K562 (cell line): ENCODE data around the gene ABHD8. TPM values are rescaled to one million over a fixed set of nuclear protein-coding genes. Genes with fewer than 3 reads are reported as not detected.
A peak's percentile ranks its signal among the peaks of the same experiment; 100 is the strongest.

Experiments used
- ATAC-seq: fragments of 200-7000 bp; cut with Tn5 transposase; 3 replicates; pipeline ENCODE4 v1.9.1; 2020; ENCODE audit warnings: moderate library complexity
- BruUV-seq: library from RNA; stranded (reverse); fragments of 400-500 nt; replicated peaks from 2 replicates; lab custom pipeline; 2021; lab: Mats Ljungman, UMichigan
- CTCF ChIA-PET: fragments of 300-600 bp; formaldehyde crosslinking; extraction: SDS; loops from one replicate; lab custom pipeline; 2021; ENCODE audit warnings: low intra/inter-chr PET ratio; lab: Yijun Ruan, JAX
- POLR2A ChIA-PET: fragments of 300-600, 350-650 bp; sonication (Branson Sonifier 250); formaldehyde crosslinking; extraction: SDS; loops from one replicate; lab custom pipeline; 2021; ENCODE audit warnings: antibody characterized with exemption, inconsistent platforms; lab: Yijun Ruan, JAX
- DNase-seq, 4 experiments: peaks; one replicate each; pipeline versions ENCODE4 v3.0.0 to v3.0.0-alpha.2; 2011 to 2018; ENCODE audit warnings: low spot score in 3 of 4, mixed read lengths in 3 of 4; ENCODE audit errors: extremely low read depth in 1 of 4
- FAIRE-seq: peaks from 2 replicates; lab custom pipeline; 2011; peaks lifted over from hg19 to GRCh38; lab: Jason Lieb, UNC
- H2AFZ ChIP-seq: 2 replicates; pipeline ENCODE4 v1.6.0; 2011; ENCODE audit warnings: low read depth, low read length, control low read depth, inconsistent platforms
- H3K27ac ChIP-seq: fragments of 200-600 bp; 3 replicates; pipeline ENCODE4 v1.8.0; 2011; ENCODE audit warnings: low read depth, mild to moderate bottlenecking, control low read depth, inconsistent platforms, low read length, moderate library complexity, mixed read lengths; ENCODE audit errors: extremely low read depth
- H3K27me3 ChIP-seq, 2 experiments: fragments of 300-600 bp in 1 of 2; 2 replicates in 1 of 2; 3 replicates in 1 of 2; pipeline versions ENCODE4 v1.6.0 to v1.8.0; 2011; ENCODE audit warnings: inconsistent platforms in 2 of 2, low read length in 2 of 2, mild to moderate bottlenecking in 1 of 2, mixed read lengths in 1 of 2, moderate library complexity in 1 of 2; ENCODE audit not compliant: control insufficient read depth in 2 of 2, insufficient read depth in 2 of 2
- H3K36me3 ChIP-seq: fragments of 300-600 bp; 3 replicates; pipeline ENCODE4 v1.8.0; 2011; ENCODE audit warnings: mild to moderate bottlenecking, low read length, inconsistent platforms; ENCODE audit not compliant: control insufficient read depth, insufficient read depth
- H3K4me1 ChIP-seq, 2 experiments: fragments of 200-600 bp in 1 of 2; replicated peaks in 1 of 2; 2 replicates in 1 of 2; 3 replicates in 1 of 2; pipeline versions ENCODE4 v1.5.1 to v1.8.0; 2011; ENCODE audit warnings: inconsistent platforms in 2 of 2, low read length in 2 of 2, mild to moderate bottlenecking in 1 of 2, mixed read lengths in 1 of 2, moderate library complexity in 1 of 2; ENCODE audit not compliant: control insufficient read depth in 2 of 2, insufficient read depth in 2 of 2
- H3K4me2 ChIP-seq: 2 replicates; pipeline ENCODE4 v1.6.1; 2011; ENCODE audit warnings: low read length, control low read depth, inconsistent platforms, mixed read lengths; ENCODE audit not compliant: insufficient read depth
- H3K4me3 ChIP-seq: fragments of 200-600 bp; sonication (generic), shearing (Covaris generic); 2 replicates; pipeline ENCODE4 v1.5.1; 2016; ENCODE audit warnings: control low read depth, inconsistent platforms
- H3K79me2 ChIP-seq: fragments of 200-600 bp; 3 replicates; pipeline ENCODE4 v1.8.0; 2011; ENCODE audit warnings: low read length, inconsistent platforms; ENCODE audit not compliant: control insufficient read depth, insufficient read depth
- H3K9ac ChIP-seq, 2 experiments: 2 replicates each; pipeline versions ENCODE4 v1.6.0 to v1.6.1; 2011; ENCODE audit warnings: low read depth in 2 of 2, low read length in 2 of 2, control low read depth in 1 of 2, inconsistent platforms in 1 of 2, mild to moderate bottlenecking in 1 of 2, mixed read lengths in 1 of 2; ENCODE audit not compliant: insufficient read depth in 1 of 2
- H3K9me1 ChIP-seq: one replicate; pipeline ENCODE4 v1.6.0; 2011; ENCODE audit warnings: inconsistent platforms, mild to moderate bottlenecking, low read length, moderate library complexity; ENCODE audit not compliant: control insufficient read depth, insufficient read depth
- H3K9me3 ChIP-seq: replicated peaks from 2 replicates; pipeline ENCODE4 v1.5.1; 2011; ENCODE audit warnings: low read depth, low read length, inconsistent platforms; ENCODE audit not compliant: control insufficient read depth, insufficient read depth
- H4K20me1 ChIP-seq: replicated peaks from 2 replicates; pipeline ENCODE4 v1.6.1; 2011; ENCODE audit warnings: low read length, inconsistent platforms, mixed read lengths; ENCODE audit not compliant: control insufficient read depth, insufficient read depth
- ETS2 ChIP-seq: IDR thresholded peaks from 2 replicates; pipeline ENCODE4 v1.6.1; 2016; ENCODE audit warnings: borderline replicate concordance, missing genetic modification characterization, mild to moderate bottlenecking, moderate library complexity, missing compliant biosample characterization; ENCODE audit not compliant: poor library complexity, severe bottlenecking
- KLF16 ChIP-seq: IDR thresholded peaks from 2 replicates; pipeline ENCODE4 v1.6.1; 2016; ENCODE audit warnings: antibody characterized with exemption
- NUFIP1 ChIP-seq: fragments of 450-650 bp; IDR thresholded peaks from 2 replicates; pipeline ENCODE4 v1.6.1; 2018; ENCODE audit not compliant: partially characterized antibody
- PHB ChIP-seq: fragments of 250-450 bp; sonication (Bioruptor Pico); IDR thresholded peaks from 2 replicates; pipeline ENCODE4 v1.5.0; 2021
- RAD51 ChIP-seq: fragments of 450-650 bp; IDR thresholded peaks from 2 replicates; pipeline ENCODE4 v1.7.1; 2016; ENCODE audit warnings: low read depth, mild to moderate bottlenecking, borderline replicate concordance
- SETDB1 ChIP-seq: IDR thresholded peaks from one replicate; pipeline ENCODE4 v1.6.1; 2012; ENCODE audit warnings: low read length, control low read depth, inconsistent platforms
- THRB ChIP-seq: fragments of 450-650 bp; formaldehyde crosslinking; conservative IDR thresholded peaks from 2 replicates; pipeline ENCODE4 v1.4.0; 2022; ENCODE audit warnings: mild to moderate bottlenecking, missing genetic modification characterization
- ZBTB43 ChIP-seq: sonication (generic); formaldehyde crosslinking; IDR thresholded peaks from 2 replicates; pipeline ENCODE4 v1.8.0; 2023; ENCODE audit warnings: mild to moderate bottlenecking, missing genetic modification reagents
- ZFX ChIP-seq: sonication (generic); formaldehyde crosslinking; IDR thresholded peaks from 2 replicates; pipeline ENCODE4 v1.8.0; 2022; ENCODE audit warnings: mild to moderate bottlenecking, missing genetic modification reagents, moderate library complexity
- WGBS: fragments of 100-300 bp; shearing (Covaris generic); methylation state at CpG from one replicate; pipeline ENCODE4 v1.1.6; 2016; ENCODE audit warnings: low coverage, mixed read lengths; ENCODE audit not compliant: insufficient coverage; ENCODE audit errors: missing lambda C conversion rate; 5-methylcytosine and 5-hydroxymethylcytosine counted together
- in situ Hi-C: fragments of 300-500 bp; cut with MboI; formaldehyde crosslinking; loops from 4 replicates; pipeline ENCODE4 v1.15.0; 2018; ENCODE audit warnings: inconsistent platforms, mixed read lengths
- intact Hi-C: fragments of 100-400 bp; cut with micrococcal nuclease; formaldehyde crosslinking; loops from 2 replicates; pipeline ENCODE4 v1.14.2; 2022
- polyA plus RNA-seq, 8 experiments: library from polyadenylated mRNA; depleted of rRNA in 4 of 8; stranded (reverse) in 5 of 8; unstranded in 3 of 8; fragments of >200 nt; fragmentation: Nextera tagmentation in 2 of 8; fragmentation: Illumina TruSeq in 1 of 8; extraction: Ambion mirVana in 2 of 8; extraction: Trizol in 1 of 8; gene quantifications; 2 replicates each; pipeline versions ENCODE4 v1.2.1 to v1.2.3, GENCODE V29; 2011 to 2014; ENCODE audit warnings: inconsistent platforms in 1 of 8, missing spikeins in 1 of 8
- total RNA-seq, 7 experiments: library from RNA; depleted of rRNA in 6 of 7; stranded (reverse); fragments of >200 nt in 6 of 7; fragmentation: Illumina TruSeq in 2 of 7; extraction: Trizol in 2 of 7; gene quantifications; 2 replicates each; pipeline versions ENCODE4 v1.2.1 to v1.2.3, GENCODE V29; 2011 to 2021; ENCODE audit warnings: low replicate concordance in 1 of 7
- TF ChIP-seq, protein P1 (sequence below): fragments of 450-650 bp; formaldehyde crosslinking; IDR thresholded peaks from 2 replicates; pipeline ENCODE4 v1.4.0; 2020; ENCODE audit warnings: mild to moderate bottlenecking, mixed read lengths
- TF ChIP-seq, protein P2 (sequence below): sonication (generic); formaldehyde crosslinking; IDR thresholded peaks from 2 replicates; pipeline ENCODE4 v1.8.0; 2022; ENCODE audit warnings: mild to moderate bottlenecking, missing genetic modification reagents
- TF ChIP-seq, protein P3 (sequence below): sonication (generic); formaldehyde crosslinking; IDR thresholded peaks from 2 replicates; pipeline ENCODE4 v1.9.0; 2022; ENCODE audit warnings: mild to moderate bottlenecking, missing genetic modification reagents

ABHD8 gene
- total and polyA plus RNA-seq, 9 of the 15 experiments (the other 6 are each of a cell fraction or from before 2014, with no cell fraction given): 0.04 to 6.6 (median 2.0) TPM; not detected in 1

DNA sequence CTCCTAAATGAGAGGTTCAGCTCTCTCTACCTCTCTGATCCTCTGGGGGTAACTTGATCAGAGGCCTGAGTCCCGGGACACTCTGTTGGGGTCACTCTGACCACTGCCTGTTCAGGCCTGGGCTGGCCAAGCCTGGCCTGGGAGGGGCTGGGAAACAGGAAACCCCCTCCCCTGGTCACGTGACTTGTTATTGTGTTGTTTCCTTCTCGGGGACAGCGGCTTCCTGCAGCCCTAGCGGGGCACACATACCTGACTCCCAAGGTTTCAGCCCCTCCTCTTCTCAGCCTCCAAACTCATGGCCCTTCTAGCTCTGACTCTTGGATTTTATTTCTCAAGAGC lies 38.6 kb downstream of the ABHD8 start, which contains the start of gene USHBP1:
USHBP1 (minus strand) TSS at position 105 of the 339 bp plus-strand sequence. CDS start 446 bp downstream, outside the sequence.
- Histone ChIP-seq H4K20me1 (no peaks in the 10 kb centered on the region), H3K36me3 (peaks cover 9% of the 10 kb centered on the region; the same call in 1 of the 3 replicates), H3K79me2 (peaks cover 19% of the 10 kb centered on the region), H3K9ac (peak within 1 kb of the TSS in 1 of 2 experiments; percentile 67; a peak in 2 of 4 replicates), H3K27me3 (no peaks in the 10 kb centered on the region), H3K4me1 (peaks cover 3 to 25% of the 10 kb centered on the region in 2 experiments; a peak in 3 of 5 replicates), H3K27ac (peak within 1 kb of the TSS; percentile 7; the same call in 1 of the 3 replicates), H3K4me2 (no peak within 1 kb of the TSS), H2AFZ (peak within 1 kb of the TSS; percentile 74), H3K9me3 (no peaks in the 10 kb centered on the region), H3K4me3 (no peak within 1 kb of the TSS), H3K9me1 (no peaks in the 10 kb centered on the region)
- CTCF ChIA-PET: no interaction called here
- POLR2A ChIA-PET: interaction anchor here (0.6 to 1.0 kb wide), 3 partner anchors 36 to 450 kb away, joined by 3 read pairs; no protein-coding TSS in a partner anchor
- in situ Hi-C loops: no loop called here
- WGBS: 57% methylated on average over 5 of the region's 5 CpGs
- DNase-seq (no peak), ATAC-seq (no peak), FAIRE-seq (no peak)
- intact Hi-C loops: no loop called here
- no TSS peak for BruUV-seq
- TF ChIP-seq, protein P1, sequence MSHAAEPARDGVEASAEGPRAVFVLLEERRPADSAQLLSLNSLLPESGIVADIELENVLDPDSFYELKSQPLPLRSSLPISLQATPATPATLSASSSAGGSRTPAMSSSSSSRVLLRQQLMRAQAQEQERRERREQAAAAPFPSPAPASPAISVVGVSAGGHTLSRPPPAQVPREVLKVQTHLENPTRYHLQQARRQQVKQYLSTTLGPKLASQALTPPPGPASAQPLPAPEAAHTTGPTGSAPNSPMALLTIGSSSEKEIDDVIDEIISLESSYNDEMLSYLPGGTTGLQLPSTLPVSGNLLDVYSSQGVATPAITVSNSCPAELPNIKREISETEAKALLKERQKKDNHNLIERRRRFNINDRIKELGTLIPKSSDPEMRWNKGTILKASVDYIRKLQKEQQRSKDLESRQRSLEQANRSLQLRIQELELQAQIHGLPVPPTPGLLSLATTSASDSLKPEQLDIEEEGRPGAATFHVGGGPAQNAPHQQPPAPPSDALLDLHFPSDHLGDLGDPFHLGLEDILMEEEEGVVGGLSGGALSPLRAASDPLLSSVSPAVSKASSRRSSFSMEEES (CRISPR knock-in tag): peak; percentile 94
- no peak for TF ChIP-seq ZBTB43 (CRISPR knock-in tag)
- TF ChIP-seq, protein P2, sequence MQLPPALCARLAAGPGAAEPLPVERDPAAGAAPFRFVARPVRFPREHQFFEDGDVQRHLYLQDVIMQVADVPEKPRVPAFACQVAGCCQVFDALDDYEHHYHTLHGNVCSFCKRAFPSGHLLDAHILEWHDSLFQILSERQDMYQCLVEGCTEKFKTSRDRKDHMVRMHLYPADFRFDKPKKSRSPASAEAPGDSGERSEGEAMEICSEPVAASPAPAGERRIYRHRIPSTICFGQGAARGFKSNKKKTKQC: no peak
- no peak for TF ChIP-seq KLF16
- TF ChIP-seq, protein P3, sequence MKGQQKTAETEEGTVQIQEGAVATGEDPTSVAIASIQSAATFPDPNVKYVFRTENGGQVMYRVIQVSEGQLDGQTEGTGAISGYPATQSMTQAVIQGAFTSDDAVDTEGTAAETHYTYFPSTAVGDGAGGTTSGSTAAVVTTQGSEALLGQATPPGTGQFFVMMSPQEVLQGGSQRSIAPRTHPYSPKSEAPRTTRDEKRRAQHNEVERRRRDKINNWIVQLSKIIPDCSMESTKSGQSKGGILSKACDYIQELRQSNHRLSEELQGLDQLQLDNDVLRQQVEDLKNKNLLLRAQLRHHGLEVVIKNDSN: peak; percentile 58; the same call in 1 of the 2 replicates
- TF ChIP-seq THRB (CRISPR knock-in tag): no peak
- TF ChIP-seq ZFX (CRISPR knock-in tag): no peak
- TF ChIP-seq ETS2 (tag): no peak
- no peak for TF ChIP-seq SETDB1
- TF ChIP-seq RAD51: peak; percentile 85
- no peak for TF ChIP-seq PHB (CRISPR knock-in tag)
- no peak for TF ChIP-seq NUFIP1
